GM21717 (cell line): ENCODE measurements around the gene CTNND2.

ENCODE experiments used
- ATAC-seq: cut with Tn5 transposase; IDR thresholded peaks from one replicate; pipeline ENCODE4 v1.9.1; 2021; ENCODE audit warnings: mild to moderate bottlenecking, moderate library complexity; ENCODE audit not compliant: unreplicated experiment

The CTNND2 gene

DNA sequence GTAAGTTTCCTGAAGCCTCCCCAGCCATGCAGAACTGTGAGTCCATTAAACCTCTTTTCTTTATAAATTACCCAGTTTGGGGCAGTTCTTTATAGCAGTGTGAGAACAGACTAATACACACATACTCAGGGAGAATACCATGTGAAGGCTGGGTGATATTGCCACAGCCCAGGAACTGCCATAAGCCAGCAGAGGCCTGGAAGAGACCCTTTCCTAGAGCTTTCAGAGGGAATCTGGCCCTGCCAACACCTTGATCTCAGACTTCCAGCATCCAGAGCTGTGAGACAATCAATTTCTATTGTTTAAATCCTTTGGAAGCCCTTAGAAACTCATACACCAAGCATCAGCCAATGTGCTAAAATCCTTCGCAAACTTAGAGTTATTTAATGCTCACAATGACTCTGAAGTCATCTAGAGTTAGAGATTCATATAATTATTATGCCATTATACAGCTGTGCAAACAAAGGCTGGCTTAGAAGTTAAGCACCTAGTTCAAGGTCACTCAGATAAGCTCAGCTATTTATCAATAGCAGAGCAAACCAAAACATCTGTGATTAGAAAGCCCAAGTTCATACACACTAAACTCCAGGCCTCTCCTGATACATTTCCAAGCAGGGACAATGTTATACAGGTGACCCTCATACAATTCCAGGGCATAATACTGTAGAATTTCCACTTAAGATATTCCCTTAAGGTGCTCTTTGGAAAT, 611.4 kb downstream of the CTNND2 start:
- no peak for ATAC-seq

DNA sequence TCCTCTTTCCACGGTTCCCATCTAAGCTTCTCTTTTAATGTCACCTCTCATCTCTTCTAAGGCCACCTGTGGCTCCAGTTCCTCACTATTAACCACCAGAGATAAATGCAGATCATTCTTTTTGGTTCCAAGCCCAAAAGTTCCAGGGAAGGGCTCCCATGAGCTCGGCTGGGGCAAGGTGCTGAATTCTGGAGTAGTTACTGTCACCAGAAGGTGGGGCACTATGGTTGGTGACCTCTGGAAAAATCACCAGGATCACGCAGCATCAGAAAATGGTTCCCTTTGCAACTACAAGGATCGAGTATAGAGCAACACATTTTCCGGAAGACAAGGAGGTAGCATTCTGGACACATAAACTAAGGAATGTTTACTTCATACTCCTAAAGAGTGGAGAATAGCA, 614.5 kb downstream of the CTNND2 start:
- no peak for ATAC-seq

- ATAC-seq = no peak
Measured at GRCh38 chr5:11289208-11289607, 615.0 kb downstream of the CTNND2 start.

DNA sequence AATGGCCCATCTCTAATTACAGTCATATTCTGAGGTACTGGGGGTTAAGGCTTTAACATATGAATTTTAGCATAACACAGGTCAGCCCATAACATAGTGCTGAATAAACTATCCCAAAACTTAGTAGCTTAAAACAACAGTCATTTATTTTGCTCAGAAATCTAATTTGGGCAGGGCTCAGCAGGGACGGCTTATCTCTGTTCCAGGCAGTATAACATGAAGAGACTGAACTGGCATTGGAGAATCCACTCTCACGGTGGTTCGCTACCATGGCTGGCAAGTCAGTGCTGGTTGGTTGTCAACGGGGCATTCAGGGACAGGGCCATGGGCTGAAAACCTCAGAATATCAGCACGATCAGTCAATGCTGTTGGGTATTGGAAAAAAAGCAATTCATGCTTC, 622.4 kb downstream of the CTNND2 start:
- ATAC-seq = no peak

DNA sequence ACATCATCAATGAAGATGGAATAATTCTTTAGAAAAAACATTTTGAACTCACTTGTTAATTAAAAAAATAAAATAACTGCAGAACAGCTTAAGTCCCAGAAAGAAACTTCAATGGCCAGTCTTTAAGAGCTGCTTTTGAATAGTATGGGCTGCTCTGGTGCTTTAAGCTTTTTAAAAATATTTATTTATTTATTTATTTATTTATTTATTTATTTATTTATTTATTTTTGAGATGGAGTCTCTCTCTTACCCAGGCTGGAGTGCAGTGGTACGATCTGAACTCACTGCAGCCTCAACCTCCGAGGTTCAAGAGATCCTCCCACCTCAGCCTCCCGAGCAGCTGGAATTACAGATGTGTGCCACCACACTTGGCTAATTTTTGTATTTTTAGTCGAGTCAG, 626.9 kb downstream of the CTNND2 start:
- ATAC-seq = no peak

GRCh38 chr5:11273180-11273903, 630.9 kb downstream of the CTNND2 start:
- ATAC-seq = no peak

DNA sequence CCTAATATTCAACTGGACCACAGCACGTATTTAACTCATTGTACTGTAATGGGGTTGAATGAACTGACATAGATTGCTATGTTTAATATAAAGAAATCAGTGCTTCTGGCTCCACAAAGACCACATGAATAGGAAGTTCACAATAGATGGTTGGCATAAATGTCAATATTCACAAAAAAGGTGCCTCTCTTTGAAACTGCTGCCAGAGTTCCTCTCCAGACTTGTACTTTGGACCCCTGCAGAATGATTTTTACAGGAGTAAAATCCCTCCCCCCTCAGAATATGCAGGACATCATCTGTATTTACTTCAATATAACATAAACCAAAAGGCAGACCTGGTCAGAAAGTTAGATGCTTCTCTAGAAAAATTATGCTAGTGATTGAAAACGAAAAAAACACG, 634.7 kb downstream of the CTNND2 start:
- no peak for ATAC-seq

DNA sequence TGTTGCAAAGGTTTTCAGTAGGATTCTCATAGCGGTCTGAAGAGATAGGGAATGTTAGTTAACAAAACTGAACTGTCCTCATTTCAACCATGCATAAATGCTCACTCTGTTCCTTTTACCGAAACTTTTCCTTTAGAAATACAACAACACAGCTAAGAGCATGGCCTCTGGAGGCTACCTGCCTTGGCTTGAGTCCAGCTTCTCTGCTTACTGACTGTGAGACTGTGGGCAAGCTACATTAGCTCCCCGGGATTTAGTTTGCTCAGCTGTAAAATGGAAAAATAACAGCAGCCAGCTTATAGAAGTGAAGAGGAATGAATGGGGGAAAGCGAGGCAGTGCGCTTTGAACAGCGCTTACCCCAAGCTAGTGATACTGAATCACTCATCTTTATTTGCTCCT, 635.4 kb downstream of the CTNND2 start:
- no peak for ATAC-seq

- ATAC-seq = no peak
Measured at GRCh38 chr5:11266331-11266730, 637.9 kb downstream of the CTNND2 start.

GRCh38 chr5:11261241-11261640, 643.0 kb downstream of the CTNND2 start:
- ATAC-seq = no peak

DNA sequence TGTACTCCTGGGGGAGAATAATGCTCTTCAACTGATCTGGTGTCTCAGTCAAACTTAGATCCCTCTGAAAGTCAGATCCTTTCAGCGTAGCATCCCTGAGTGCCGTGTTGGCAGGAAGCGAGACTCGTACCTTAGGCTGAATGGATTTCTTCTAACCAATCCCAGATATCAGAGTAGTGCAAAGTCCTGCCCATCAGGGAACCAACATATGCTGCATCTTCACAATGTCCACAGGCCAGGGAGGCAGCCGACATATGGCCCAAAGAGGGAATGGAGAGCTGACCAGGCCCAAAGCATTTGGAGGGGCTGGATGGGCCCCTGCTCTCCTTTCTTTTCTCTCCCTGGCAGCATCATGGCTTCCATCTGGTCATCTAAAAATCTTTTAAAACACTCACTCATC, 646.2 kb downstream of the CTNND2 start:
- no peak for ATAC-seq

- ATAC-seq = no peak
Measured at GRCh38 chr5:11252523-11252922, 651.7 kb downstream of the CTNND2 start.

DNA sequence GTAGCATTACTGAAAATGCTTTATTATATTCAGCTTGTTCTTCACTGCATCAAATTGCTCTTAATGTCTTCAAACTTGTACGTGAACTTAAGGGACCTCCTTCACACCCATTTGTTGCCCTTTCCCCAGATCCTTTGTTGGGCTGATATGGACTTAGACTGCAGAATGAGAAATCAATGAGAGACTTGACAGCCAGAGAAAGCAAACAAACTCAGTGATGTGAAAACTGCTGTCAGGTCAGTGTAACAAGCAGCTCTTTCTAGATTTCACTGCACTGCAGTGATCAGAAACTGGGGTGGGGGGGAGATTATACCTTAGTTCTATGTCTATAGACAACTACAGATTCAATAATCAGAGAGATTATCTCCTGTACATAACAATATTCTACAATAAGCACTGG, 652.2 kb downstream of the CTNND2 start:
- ATAC-seq = no peak

GRCh38 chr5:11251247-11251646, 653.0 kb downstream of the CTNND2 start:
- ATAC-seq = no peak

DNA sequence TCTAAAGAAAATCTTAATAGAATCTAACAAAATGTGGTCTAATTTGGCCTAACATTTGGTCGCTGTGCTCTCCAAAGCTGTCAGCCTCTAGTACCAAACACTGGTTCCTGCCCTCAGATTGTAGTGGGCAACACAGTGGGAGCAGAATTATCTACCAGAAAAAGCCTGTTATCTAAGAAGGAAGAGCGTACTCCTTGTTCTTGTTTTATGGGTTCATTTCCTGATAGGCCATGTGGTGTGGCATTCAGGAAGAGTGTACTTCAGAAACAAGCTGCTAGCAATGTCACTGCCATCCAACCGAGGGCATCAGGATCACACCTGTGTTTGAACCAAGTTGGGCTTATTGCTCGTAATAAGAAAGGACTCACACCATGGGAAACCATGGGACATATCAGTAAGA, 655.3 kb downstream of the CTNND2 start:
- no peak for ATAC-seq

- ATAC-seq = no peak
Measured at GRCh38 chr5:11247224-11247623, 657.0 kb downstream of the CTNND2 start.

DNA sequence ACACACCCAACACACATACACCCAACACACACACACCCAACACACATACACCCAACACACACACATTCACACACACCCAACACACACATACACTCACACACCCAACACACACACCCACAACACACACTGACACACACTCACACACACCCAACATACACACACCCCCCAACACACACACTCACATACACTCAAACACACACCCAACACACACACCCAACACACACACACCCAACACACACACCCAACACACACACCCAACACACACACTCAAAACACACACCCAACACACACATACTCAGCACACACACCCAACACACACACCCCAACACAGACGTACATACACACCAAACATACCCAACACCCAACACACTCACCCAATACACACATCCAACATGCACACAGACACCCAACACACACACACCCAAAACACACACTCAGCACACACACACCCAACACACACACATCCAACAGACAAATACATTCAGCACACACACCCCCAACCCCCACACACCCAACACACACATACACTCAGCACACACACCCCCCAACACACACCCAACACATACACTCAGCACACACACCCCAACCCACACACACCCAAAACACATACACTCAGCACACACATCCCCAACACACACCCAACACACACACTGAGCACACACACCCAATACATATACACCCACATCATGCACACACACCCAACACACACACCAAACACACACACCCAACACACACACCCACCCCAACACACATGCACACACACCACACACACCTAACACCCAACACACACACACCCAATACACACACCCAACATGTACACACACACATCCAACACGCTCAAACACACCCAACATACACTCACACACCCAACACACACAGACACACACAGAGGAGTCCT, 663.7 kb downstream of the CTNND2 start:
- no peak for ATAC-seq

- ATAC-seq = no peak
Measured at GRCh38 chr5:11239261-11240015, 664.8 kb downstream of the CTNND2 start.

DNA sequence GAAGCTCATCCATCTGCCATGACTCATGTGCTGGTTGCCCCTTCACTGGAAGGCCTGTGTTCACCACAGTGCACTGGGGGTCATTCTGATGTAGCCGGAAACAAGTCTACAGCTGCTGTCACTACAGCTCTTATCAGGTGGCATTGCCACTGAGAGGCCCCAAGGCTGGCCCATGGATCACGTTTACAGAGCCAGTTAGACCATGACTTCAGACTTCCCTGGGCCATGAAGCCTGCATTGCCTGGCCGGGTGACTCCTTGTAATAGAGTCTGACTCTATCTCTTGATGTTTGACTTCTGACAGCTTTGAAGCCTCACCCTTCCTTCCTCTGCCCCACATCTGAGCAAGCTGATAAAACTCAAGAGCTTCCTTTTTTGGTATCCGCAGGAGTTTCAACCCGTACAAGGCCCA, 669.7 kb downstream of the CTNND2 start:
- no peak for ATAC-seq

GRCh38 chr5:11230890-11231289, 673.4 kb downstream of the CTNND2 start:
- no peak for ATAC-seq

- no peak for ATAC-seq
Measured at GRCh38 chr5:11227064-11227463, 677.2 kb downstream of the CTNND2 start.
